HCT116 (cell line): ENCODE results near the gene HOMER2. TPM values are rescaled to one million over a fixed set of nuclear protein-coding genes. Genes with fewer than 3 reads are reported as not detected.

ENCODE experiments used
- ATAC-seq: fragments of 200-7000 bp; cut with Tn5 transposase; 2 replicates; pipeline ENCODE4 v1.9.1; 2020; ENCODE audit warnings: mild to moderate bottlenecking, moderate library complexity
- BruUV-seq: library from RNA; stranded (reverse); fragments of 400-500 nt; replicated peaks from 2 replicates; lab custom pipeline; 2021; lab: Mats Ljungman, UMichigan
- CTCF ChIA-PET: fragments of 300-600 bp; sonication (Branson Sonifier 250); formaldehyde crosslinking; loops from one replicate; lab custom pipeline; 2021; ENCODE audit warnings: antibody characterized with exemption; lab: Charles Lee
- POLR2A ChIA-PET: fragments of 300-600, 350-600 bp; sonication (Branson Sonifier 250); formaldehyde crosslinking; loops from one replicate; lab custom pipeline; 2021; ENCODE audit warnings: antibody characterized with exemption; lab: Charles Lee
- RAD21 ChIA-PET, 2 experiments: fragments of 300-600 bp; sonication (Branson Sonifier 250); formaldehyde crosslinking; loops; one replicate each; lab custom pipeline; 2023; ENCODE audit warnings: low total read pairs in 2 of 2; ENCODE audit not compliant: uncharacterized antibody in 2 of 2, unreplicated experiment in 2 of 2, low non-redundant PET in 1 of 2; lab: Charles Lee
- DNase-seq: peaks from one replicate; pipeline ENCODE4 v3.0.0-alpha.2; 2010; ENCODE audit warnings: low read depth, low spot score
- H2AFZ ChIP-seq: fragments of 200-600 bp; shearing (Covaris generic), sonication (generic); 2 replicates; pipeline ENCODE4 v1.6.1; 2017; ENCODE audit warnings: low read depth, mixed run types, mixed read lengths, antibody characterized with exemption, low read length; ENCODE audit not compliant: poor library complexity, severe bottlenecking
- H3K27ac ChIP-seq: 2 replicates; pipeline ENCODE4 v1.5.1; 2012; ENCODE audit warnings: low read depth, low read length
- H3K27me3 ChIP-seq: fragments of 200-600 bp; sonication (generic); 2 replicates; pipeline ENCODE4 v1.6.1; 2016; ENCODE audit warnings: mixed run types, low read length, mixed read lengths; ENCODE audit not compliant: insufficient read depth
- H3K36me3 ChIP-seq, 2 experiments: fragments of 200-500 bp in 1 of 2; fragments of 200-600 bp in 1 of 2; sonication (Bioruptor generic) in 1 of 2; sonication (generic) in 1 of 2; 2 replicates each; pipeline versions ENCODE4 v1.5.1 to v1.6.1; 2014 to 2016; ENCODE audit warnings: low read length in 2 of 2, inconsistent platforms in 1 of 2, mixed read lengths in 1 of 2, mixed run types in 1 of 2; ENCODE audit not compliant: insufficient read depth in 2 of 2, control insufficient read depth in 1 of 2
- H3K4me1 ChIP-seq, 2 experiments: fragments of 200-600 bp in 1 of 2; sonication (generic) in 1 of 2; 2 replicates each; pipeline versions ENCODE4 v1.5.1 to v1.6.1; 2012 to 2017; ENCODE audit warnings: low read length in 2 of 2, inconsistent platforms in 1 of 2, mild to moderate bottlenecking in 1 of 2, mixed read lengths in 1 of 2, mixed run types in 1 of 2, moderate library complexity in 1 of 2; ENCODE audit not compliant: insufficient read depth in 2 of 2, control insufficient read depth in 1 of 2
- H3K4me2 ChIP-seq: fragments of 200-600 bp; sonication (generic); 2 replicates; pipeline ENCODE4 v1.6.1; 2017; ENCODE audit warnings: mixed run types, low read length, mixed read lengths
- H3K4me3 ChIP-seq, 2 experiments: fragments of 200-600 bp in 1 of 2; sonication (generic) in 1 of 2; replicated peaks in 1 of 2; 2 replicates each; pipeline ENCODE4 v1.5.1; 2011 to 2016; ENCODE audit warnings: low read length in 2 of 2, control low read depth in 1 of 2, low read depth in 1 of 2, mild to moderate bottlenecking in 1 of 2, mixed read lengths in 1 of 2, mixed run types in 1 of 2
- H3K79me2 ChIP-seq: fragments of 200-600 bp; sonication (generic); 2 replicates; pipeline ENCODE4 v1.6.1; 2017; ENCODE audit warnings: mild to moderate bottlenecking, mixed run types, low read length, moderate library complexity, mixed read lengths; ENCODE audit not compliant: insufficient read depth
- H3K9ac ChIP-seq: fragments of 200-600 bp; sonication (generic); 2 replicates; pipeline ENCODE4 v1.6.1; 2016; ENCODE audit warnings: low read length, mixed read lengths
- H3K9me2 ChIP-seq: fragments of 200-600 bp; sonication (generic), shearing (Covaris generic); 2 replicates; pipeline ENCODE4 v1.6.1; 2017; ENCODE audit warnings: mixed run types, mild to moderate bottlenecking, moderate library complexity; ENCODE audit not compliant: insufficient read depth
- H3K9me3 ChIP-seq, 2 experiments: fragments of 200-500 bp in 1 of 2; fragments of 200-600 bp in 1 of 2; sonication (Bioruptor generic) in 1 of 2; sonication (generic) in 1 of 2; 2 replicates each; pipeline ENCODE4 v1.6.1; 2014 to 2017; ENCODE audit warnings: low read length in 2 of 2, mixed read lengths in 2 of 2, inconsistent platforms in 1 of 2, low read depth in 1 of 2, mild to moderate bottlenecking in 1 of 2, mixed run types in 1 of 2, moderate library complexity in 1 of 2; ENCODE audit not compliant: control insufficient read depth in 1 of 2, insufficient read depth in 1 of 2
- H4K20me1 ChIP-seq: fragments of 200-600 bp; sonication (generic), shearing (Covaris generic); 2 replicates; pipeline ENCODE4 v1.6.1; 2017; ENCODE audit warnings: mixed run types, mild to moderate bottlenecking, moderate library complexity; ENCODE audit not compliant: insufficient read depth
- CBX3 ChIP-seq: IDR thresholded peaks from 2 replicates; pipeline ENCODE4 v1.6.1; 2012; ENCODE audit warnings: low read depth
- CEBPB ChIP-seq: IDR thresholded peaks from 2 replicates; pipeline ENCODE4 v1.6.1; 2012; ENCODE audit warnings: low read depth
- EZH2 ChIP-seq: fragments of 200-600 bp; sonication (generic); IDR thresholded peaks from 2 replicates; pipeline ENCODE4 v1.6.1; 2017; ENCODE audit warnings: antibody characterized with exemption, mixed run types
- FOSL1 ChIP-seq: IDR thresholded peaks from 2 replicates; pipeline ENCODE4 v1.6.1; 2012; ENCODE audit warnings: low read depth
- POLR2A ChIP-seq: IDR thresholded peaks from 2 replicates; pipeline ENCODE4 v1.7.0; 2011; ENCODE audit warnings: borderline replicate concordance; ENCODE audit not compliant: insufficient read depth, insufficient read length; ENCODE audit errors: extremely low read depth
- SRF ChIP-seq: IDR thresholded peaks from 2 replicates; pipeline ENCODE4 v1.6.1; 2012; ENCODE audit warnings: low read depth
- ZFX ChIP-seq: fragments of 450-650 bp; IDR thresholded peaks from 2 replicates; pipeline ENCODE4 v1.6.1; 2017
- intact Hi-C: fragments of 100-400 bp; cut with micrococcal nuclease; formaldehyde crosslinking; loops from 2 replicates; pipeline ENCODE4 v1.10.0; 2022
- total RNA-seq: library from RNA; stranded (reverse); gene quantifications from one replicate; pipeline ENCODE4 v1.2.1, GENCODE V29; 2021; ENCODE audit not compliant: unreplicated experiment
- TF ChIP-seq, protein P1 (sequence below), 3 experiments: fragments of 200-600 bp in 1 of 3; sonication (generic) in 1 of 3; IDR thresholded peaks in 2 of 3; conservative IDR thresholded peaks in 1 of 3; 2 replicates each; pipeline ENCODE4 v1.5.1; 2012 to 2017; ENCODE audit warnings: low read depth in 2 of 3, low read length in 2 of 3, antibody characterized with exemption in 1 of 3, borderline replicate concordance in 1 of 3, control low read depth in 1 of 3, mild to moderate bottlenecking in 1 of 3, mixed read lengths in 1 of 3, mixed run types in 1 of 3, moderate library complexity in 1 of 3; ENCODE audit not compliant: insufficient read depth in 1 of 3
- TF ChIP-seq, protein P2 (sequence below): IDR thresholded peaks from 2 replicates; pipeline ENCODE4 v1.6.1; 2012

The HOMER2 gene
- total RNA-seq, 1 experiment from 2014 or later, result 3.9 TPM

DNA sequence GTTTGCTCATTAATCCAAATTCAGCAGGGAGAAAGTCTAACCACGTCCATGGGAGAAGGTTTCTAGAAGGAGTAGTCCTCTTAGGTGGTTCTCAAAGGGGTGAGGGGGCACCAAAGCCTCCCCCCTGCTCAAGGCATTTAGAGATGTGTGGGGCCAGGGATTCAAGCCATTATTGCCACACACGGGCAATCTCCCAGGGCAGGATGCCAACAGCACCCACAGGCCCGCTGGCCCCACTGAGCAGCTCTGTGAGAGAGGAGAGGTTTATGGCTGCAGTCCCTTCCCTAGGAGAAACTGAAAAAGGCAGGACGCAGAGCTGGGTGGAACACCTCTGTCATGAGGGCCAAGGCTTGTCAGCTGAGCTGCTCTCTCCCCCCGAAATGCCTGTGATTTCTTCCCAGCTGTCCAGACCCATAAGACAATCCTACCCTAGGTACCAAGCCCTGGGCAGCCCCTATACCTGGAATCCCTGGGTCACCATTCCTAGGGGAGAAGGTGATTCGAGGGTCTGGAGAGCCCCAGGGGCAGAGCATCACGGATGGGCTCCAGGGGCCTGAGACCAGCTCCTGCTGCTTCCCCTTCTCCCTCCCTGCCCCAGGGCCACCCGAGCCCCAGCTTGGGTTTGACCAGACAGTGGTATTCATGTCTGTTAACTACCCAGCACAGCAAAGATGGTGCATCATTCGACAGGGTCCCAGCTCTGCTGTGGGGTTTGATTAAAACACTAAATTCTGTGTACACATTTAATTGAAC, 104.1 kb downstream of the HOMER2 start:
- H3K9ac ChIP-seq, result no peak overlapping the region
- no peaks in the 10 kb centered on the region for H3K27me3 ChIP-seq
- H3K27ac ChIP-seq, result no peak overlapping the region
- DNase-seq, result no peak
- H3K9me3 ChIP-seq, result no peaks in the 10 kb centered on the region
- BruUV-seq, result no TSS peak
- ChIA-PET POLR2A (interaction anchor here (1.2 to 1.9 kb wide), 2 partner anchors 163 to 308 kb away, joined by 3 to 5 read pairs; partner anchors contain the start of genes C15orf40 and RPS17), CTCF (no interaction called here), RAD21 (no interaction called here)
- TF ChIP-seq, protein P1, sequence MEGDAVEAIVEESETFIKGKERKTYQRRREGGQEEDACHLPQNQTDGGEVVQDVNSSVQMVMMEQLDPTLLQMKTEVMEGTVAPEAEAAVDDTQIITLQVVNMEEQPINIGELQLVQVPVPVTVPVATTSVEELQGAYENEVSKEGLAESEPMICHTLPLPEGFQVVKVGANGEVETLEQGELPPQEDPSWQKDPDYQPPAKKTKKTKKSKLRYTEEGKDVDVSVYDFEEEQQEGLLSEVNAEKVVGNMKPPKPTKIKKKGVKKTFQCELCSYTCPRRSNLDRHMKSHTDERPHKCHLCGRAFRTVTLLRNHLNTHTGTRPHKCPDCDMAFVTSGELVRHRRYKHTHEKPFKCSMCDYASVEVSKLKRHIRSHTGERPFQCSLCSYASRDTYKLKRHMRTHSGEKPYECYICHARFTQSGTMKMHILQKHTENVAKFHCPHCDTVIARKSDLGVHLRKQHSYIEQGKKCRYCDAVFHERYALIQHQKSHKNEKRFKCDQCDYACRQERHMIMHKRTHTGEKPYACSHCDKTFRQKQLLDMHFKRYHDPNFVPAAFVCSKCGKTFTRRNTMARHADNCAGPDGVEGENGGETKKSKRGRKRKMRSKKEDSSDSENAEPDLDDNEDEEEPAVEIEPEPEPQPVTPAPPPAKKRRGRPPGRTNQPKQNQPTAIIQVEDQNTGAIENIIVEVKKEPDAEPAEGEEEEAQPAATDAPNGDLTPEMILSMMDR (IDR thresholded peaks at IDR 0.05 in 2 of 3, conservative IDR thresholded peaks at IDR 0.05 in 1 of 3; ENCODE audit: borderline replicate concordance in 1 of 3, insufficient read depth in 1 of 3, low read depth in 2 of 3, low read length in 2 of 3), result no peak
- TF ChIP-seq SRF, result no peak
- no peak for TF ChIP-seq POLR2A
- TF ChIP-seq FOSL1, result no peak
- TF ChIP-seq, protein P2, sequence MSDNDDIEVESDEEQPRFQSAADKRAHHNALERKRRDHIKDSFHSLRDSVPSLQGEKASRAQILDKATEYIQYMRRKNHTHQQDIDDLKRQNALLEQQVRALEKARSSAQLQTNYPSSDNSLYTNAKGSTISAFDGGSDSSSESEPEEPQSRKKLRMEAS, result no peak
- no peak for TF ChIP-seq EZH2
- no peak for TF ChIP-seq CBX3
- TF ChIP-seq ZFX, result no peak
- no peak for TF ChIP-seq CEBPB
- no peak overlapping the region for H3K4me2 ChIP-seq
- no peaks in the 10 kb centered on the region for H3K9me2 ChIP-seq
- H4K20me1 ChIP-seq, result no peaks in the 10 kb centered on the region
- intact Hi-C loops, result loop anchor here (2.0 to 5.0 kb wide), 3 partner anchors 139 to 532 kb away; partner anchors contain the start of gene RAMAC
- no peaks in the 10 kb centered on the region for H3K36me3 ChIP-seq
- no peak overlapping the region for H2AFZ ChIP-seq
- H3K4me3 ChIP-seq, result no peak overlapping the region
- no peak for ATAC-seq
- H3K79me2 ChIP-seq, result no peaks in the 10 kb centered on the region
- peaks cover 3 to 19% of the 10 kb centered on the region in 2 experiments; a peak in 3 of 4 replicates for H3K4me1 ChIP-seq
